ENCODE results near the gene KRTAP4-6. TPM values are rescaled to one million over a fixed set of nuclear protein-coding genes. Genes with fewer than 3 reads are reported as not detected.

Gene KRTAP4-6
- total and polyA plus RNA-seq, 2 of the 8 experiments (the other 6 are each of a cell fraction or from before 2014, with no cell fraction given) = not detected

DNA sequence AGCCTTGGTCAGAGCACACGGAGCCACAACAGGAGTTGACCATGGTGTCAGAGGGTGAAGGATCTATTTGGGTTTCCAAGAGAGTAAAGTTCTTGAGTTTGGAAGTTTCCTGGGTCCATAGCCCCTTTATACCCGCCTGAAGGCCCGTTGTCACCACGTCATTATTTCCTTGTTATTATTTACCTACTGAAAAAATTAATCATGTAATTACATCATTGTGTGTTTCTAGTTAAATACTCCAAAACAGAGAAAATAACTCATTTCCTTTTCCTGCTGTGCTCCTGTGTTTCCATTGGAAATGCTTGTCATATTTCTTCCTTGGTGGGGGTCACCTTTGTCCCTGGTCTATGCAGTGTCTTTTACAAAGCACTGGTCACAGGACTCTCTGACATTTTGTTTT is 42.3 kb downstream of the KRTAP4-6 start, which contains the start of gene KRTAP4-8:
Gene KRTAP4-8 (minus strand): TSS at position 101 of the 400 bp plus-strand sequence. CDS start 58 bp downstream, at position 43.
- Histone ChIP-seq H2BK120ac (replicated peaks; ENCODE audit: low read depth, low read length) (no peak within 1 kb of the TSS), H3K23me2 (ENCODE audit: low read depth, low read length) (no peaks in the 10 kb centered on the region), H3K27me3 (replicated peaks in 1 of 4; ENCODE audit: control insufficient read depth in 3 of 4, extremely low read depth in 1 of 4, insufficient read depth in 3 of 4, low read length in 3 of 4) (no peaks in the 10 kb centered on the region), H3K4me3 (ENCODE audit: extremely low read depth in 1 of 4, insufficient read depth in 2 of 4, low read depth in 3 of 4, low read length in 4 of 4) (no peak within 1 kb of the TSS), H3K14ac (ENCODE audit: insufficient read length) (no peak within 1 kb of the TSS), H3K36me3 (ENCODE audit: control insufficient read depth in 2 of 4, insufficient read depth in 4 of 4, low read length in 3 of 4) (no peaks in the 10 kb centered on the region), H2BK20ac (ENCODE audit: low read length) (no peak within 1 kb of the TSS), H3K79me1 (ENCODE audit: low read depth, low read length) (no peaks in the 10 kb centered on the region), H4K8ac (ENCODE audit: extremely low read depth, insufficient read depth, low read length) (no peak within 1 kb of the TSS), H2BK15ac (ENCODE audit: low read length) (no peak within 1 kb of the TSS), H2AFZ (ENCODE audit: low read length) (no peak within 1 kb of the TSS), H3K9ac (replicated peaks in 1 of 4; ENCODE audit: extremely low read depth in 1 of 4, low read depth in 3 of 4, low read length in 3 of 4) (no peak within 1 kb of the TSS), H4K91ac (replicated peaks; ENCODE audit: insufficient read length, low read length) (no peak within 1 kb of the TSS), H2BK5ac (ENCODE audit: low read depth, low read length) (no peak within 1 kb of the TSS), H2BK12ac (ENCODE audit: low read depth, low read length) (no peak within 1 kb of the TSS), H3K79me2 (ENCODE audit: control insufficient read depth in 1 of 2, insufficient read depth in 2 of 2, low read length in 2 of 2) (no peaks in the 10 kb centered on the region), H2AK5ac (ENCODE audit: low read depth, low read length) (no peak within 1 kb of the TSS), H3K9me3 (ENCODE audit: insufficient read depth in 2 of 2, low read depth in 1 of 2, low read length in 1 of 2) (0 out of 4 replicates have a peak, but pooled peaks cover 3% of the 10 kb centered on the region in 2 experiments), H3K4me2 (ENCODE audit: insufficient read depth in 1 of 2, low read depth in 2 of 2, low read length in 2 of 2) (no peak within 1 kb of the TSS), H4K20me1 (replicated peaks in 1 of 2; ENCODE audit: control insufficient read depth in 1 of 2, insufficient read depth in 2 of 2, low read length in 2 of 2) (no peaks in the 10 kb centered on the region), H3K56ac (replicated peaks; ENCODE audit: insufficient read length, low read depth, low read length) (no peak within 1 kb of the TSS), H3K4me1 (replicated peaks in 1 of 4; ENCODE audit: control insufficient read depth in 3 of 4, insufficient read depth in 4 of 4, low read length in 3 of 4) (peaks cover 0 to 4% (median 0%) of the 10 kb centered on the region in 4 experiments; a peak in 2 of 7 replicates), H3K18ac (ENCODE audit: extremely low read depth, low read length) (no peak within 1 kb of the TSS), H3K4ac (replicated peaks; ENCODE audit: insufficient read length, low read depth, low read length) (no peak within 1 kb of the TSS), H3K27ac (ENCODE audit: low read depth, low read length) (no peak within 1 kb of the TSS), H4K5ac (ENCODE audit: insufficient read length, low read depth, low read length) (no peak within 1 kb of the TSS), H3K23ac (ENCODE audit: insufficient read length) (no peak within 1 kb of the TSS)
- DNase-seq (ENCODE audit: low read depth in 1 of 2, low spot score in 2 of 2) = no peak
- CTCF ChIA-PET (ENCODE audit: partially characterized antibody) = no interaction called here
- POLR2A ChIA-PET (ENCODE audit: partially characterized antibody) = no interaction called here
- no peak for TF ChIP-seq TAF7 (optimal IDR thresholded peaks at IDR 0.05; ENCODE audit: borderline replicate concordance, low read depth, low read length)
- no peak for TF ChIP-seq EZH2 (IDR thresholded peaks at IDR 0.05; ENCODE audit: low read depth, low read length, severe bottlenecking)
- TF ChIP-seq KDM5A (IDR thresholded peaks at IDR 0.05; ENCODE audit: low read length) = no peak
- TF ChIP-seq SAP30 (IDR thresholded peaks at IDR 0.05; ENCODE audit: insufficient read depth, insufficient replicate concordance, low read length) = no peak
- no peak for TF ChIP-seq MAFK (IDR thresholded peaks at IDR 0.05; ENCODE audit: low read depth, low read length)
- TF ChIP-seq SIX5 (IDR thresholded peaks at IDR 0.05; ENCODE audit: low read depth, low read length) = no peak
- TF ChIP-seq, protein P1, sequence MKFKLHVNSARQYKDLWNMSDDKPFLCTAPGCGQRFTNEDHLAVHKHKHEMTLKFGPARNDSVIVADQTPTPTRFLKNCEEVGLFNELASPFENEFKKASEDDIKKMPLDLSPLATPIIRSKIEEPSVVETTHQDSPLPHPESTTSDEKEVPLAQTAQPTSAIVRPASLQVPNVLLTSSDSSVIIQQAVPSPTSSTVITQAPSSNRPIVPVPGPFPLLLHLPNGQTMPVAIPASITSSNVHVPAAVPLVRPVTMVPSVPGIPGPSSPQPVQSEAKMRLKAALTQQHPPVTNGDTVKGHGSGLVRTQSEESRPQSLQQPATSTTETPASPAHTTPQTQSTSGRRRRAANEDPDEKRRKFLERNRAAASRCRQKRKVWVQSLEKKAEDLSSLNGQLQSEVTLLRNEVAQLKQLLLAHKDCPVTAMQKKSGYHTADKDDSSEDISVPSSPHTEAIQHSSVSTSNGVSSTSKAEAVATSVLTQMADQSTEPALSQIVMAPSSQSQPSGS (IDR thresholded peaks at IDR 0.05; ENCODE audit: low read length) = no peak
- 92% methylated on average over 4 of the region's 4 CpGs; no CpG with 5 or more reads in 1 of the 2 experiments for WGBS, 2 experiments (ENCODE audit: extremely low coverage in 1 of 2, insufficient coverage in 1 of 2, insufficient read length in 1 of 2, insufficient replicate concordance in 2 of 2, low coverage in 1 of 2, low lambda C conversion rate in 2 of 2, missing lambda C conversion rate in 1 of 2)
- FAIRE-seq = no peak

All from H1 (cell line).